Brain pericyte (primary cell): ENCODE data around the gene COL23A1.

ENCODE experiments used
- DNase-seq: peaks from one replicate; pipeline ENCODE4 v3.0.0-alpha.2; 2012; ENCODE audit warnings: low read depth, low spot score

Gene COL23A1

DNA sequence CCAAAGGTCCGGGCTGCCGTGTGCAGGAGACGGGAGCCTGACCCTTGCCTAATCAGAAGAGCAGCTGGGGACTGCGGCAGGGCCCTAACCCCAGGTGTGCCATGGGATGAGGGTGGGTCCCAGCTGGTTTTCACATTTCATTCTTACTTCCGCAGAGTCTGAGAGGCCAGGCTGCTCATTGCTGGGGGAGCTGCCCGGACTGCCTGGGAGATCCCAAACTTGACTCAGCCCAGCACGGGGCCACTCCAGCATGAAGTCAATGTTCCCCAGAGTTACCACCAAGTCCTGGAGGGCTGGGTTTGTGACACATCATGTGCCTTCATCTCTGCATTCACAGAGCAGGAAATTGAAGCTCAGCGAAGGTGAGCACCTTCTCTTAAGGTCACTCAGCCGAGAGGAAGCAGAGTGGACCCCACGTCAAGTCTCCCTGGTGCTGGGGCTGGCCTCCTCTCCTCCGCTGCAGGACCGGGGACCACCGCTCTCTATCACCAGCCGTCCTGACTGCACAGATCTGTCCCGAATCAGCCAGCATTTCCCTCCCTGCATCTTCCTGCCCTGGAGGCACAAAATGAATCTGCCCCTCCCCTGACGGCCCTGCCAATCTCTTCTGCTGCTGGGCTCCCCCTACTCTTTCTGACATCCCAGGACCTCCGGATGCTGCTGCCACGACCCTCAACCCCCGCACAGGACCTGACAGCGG, 303.0 kb downstream of the COL23A1 start:
- DNase-seq = no peak

DNA sequence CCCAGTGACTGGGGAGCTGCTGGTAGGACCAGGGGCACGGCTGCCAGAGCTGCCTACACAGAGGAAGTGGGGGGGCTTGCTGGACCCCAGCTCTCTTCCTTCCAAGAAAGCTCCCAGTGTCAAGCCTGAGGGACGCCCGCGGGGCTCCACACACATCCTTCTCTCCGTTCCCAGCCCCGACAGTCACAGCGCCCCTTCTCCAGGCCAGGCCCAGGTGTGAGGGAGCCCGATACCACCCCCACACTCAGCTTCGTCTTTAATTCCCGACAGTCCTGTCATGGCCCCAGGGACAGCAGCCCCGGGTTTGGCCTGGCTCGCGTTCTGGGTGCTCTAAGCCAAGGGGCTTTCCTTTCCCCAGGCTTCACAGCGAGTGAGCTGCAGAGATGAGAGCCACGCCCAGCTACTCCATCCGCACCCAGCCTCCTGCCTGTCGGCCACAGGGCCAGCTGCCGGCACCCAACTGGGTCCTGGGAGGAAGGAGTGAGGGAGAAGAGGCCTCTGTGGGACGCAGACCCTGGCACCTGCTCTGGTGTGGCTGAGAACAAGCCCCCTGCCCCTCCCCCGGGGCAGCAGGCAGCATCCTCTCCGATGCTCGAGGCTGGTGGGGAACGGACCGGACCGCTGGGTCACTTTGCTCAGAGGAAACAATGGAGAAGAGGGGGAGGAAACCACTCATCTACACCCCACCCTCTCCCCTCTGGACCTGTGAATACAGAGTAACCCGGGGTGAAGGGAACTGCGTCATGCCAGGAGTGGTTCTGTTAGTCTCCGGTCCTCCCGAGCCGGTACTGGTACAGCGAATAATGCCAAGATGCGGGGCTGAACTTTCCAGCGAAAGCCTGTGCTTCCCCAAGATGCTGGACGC, 303.7 kb downstream of the COL23A1 start:
- DNase-seq = no peak

DNA sequence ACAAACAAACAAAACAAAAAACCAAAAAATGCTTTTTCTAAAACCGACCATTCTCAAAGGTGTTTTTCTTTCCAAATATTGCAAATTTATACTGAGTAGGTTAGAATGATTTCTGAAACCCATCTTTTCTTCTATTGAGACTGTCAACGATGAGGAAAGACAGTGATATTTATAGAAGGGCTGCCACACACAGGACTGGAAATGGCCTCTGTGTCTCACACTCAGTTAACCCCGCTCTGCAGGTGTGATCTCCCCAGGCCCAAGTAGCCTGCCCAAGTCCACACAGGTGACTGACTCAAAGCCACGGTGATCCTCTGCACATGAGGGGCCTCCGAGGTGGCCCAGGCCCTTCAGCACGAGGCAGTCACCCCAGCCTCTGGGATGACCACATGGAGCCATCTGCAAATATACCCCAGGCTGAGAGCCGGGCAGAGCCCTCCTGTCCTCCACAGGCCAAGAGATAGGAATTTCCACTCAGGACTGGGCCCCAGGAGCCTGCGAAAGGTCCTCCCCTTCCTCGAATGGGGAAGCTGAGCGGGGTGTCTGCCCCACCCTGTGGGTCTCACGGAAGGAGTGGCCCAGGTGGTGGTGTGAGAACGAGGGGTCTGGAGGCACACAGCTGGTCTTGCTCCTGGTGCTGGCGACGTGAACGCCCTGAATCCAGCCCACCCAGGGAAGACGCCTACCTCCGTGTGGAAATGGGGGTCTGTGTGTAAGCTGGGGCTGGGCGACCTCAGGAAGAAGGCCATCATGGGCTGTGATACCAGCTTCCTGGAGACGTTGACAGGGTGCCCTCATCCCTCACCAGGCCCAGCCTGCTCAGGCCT, 304.6 kb downstream of the COL23A1 start:
- DNase-seq = no peak

DNA sequence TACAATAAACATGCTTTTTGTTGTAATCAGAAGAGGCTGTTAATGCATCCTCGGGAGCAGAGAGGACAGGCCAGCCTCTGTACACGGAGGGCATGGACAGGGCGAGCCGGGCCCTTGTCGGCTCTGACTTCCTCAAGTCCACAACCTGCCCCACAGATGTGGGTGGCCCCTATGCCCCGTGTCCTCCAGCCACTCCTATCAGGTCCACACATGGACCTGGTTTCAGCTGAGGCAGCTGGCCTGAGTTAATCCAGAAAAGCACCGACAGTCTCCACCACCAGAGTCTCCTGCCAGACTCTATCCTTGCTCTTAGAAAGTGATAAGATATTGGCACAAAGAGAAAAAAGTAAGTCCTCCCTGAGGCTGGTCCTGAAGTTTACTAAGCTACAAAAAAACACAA, 305.2 kb downstream of the COL23A1 start:
- no peak for DNase-seq

DNA sequence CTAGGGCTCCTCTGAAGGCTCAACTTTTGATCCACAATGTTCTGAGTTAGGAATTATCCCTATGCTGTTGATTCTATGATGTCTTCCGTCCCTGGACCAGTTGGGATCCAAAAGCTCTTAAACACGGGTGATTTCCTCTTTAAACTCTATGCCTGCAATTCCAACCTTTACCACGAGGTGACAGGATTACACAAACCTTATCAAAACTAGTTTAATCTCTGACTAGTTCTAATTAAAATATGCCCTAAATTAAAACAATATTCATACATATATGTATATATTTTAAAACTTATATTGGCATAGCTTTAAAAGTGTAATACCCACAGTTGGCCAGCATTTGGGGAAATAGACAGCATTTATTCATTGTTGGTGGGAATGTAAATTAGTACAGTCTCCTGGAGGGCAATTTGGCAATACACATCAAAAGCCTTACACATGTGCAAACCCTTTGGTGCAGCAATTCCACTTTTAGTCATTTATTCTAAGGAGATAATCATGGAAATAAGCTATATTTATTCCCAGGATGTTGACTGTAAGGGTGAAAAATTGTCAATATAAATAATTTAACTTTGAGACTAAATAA, 306.0 kb downstream of the COL23A1 start:
- DNase-seq = no peak

DNA sequence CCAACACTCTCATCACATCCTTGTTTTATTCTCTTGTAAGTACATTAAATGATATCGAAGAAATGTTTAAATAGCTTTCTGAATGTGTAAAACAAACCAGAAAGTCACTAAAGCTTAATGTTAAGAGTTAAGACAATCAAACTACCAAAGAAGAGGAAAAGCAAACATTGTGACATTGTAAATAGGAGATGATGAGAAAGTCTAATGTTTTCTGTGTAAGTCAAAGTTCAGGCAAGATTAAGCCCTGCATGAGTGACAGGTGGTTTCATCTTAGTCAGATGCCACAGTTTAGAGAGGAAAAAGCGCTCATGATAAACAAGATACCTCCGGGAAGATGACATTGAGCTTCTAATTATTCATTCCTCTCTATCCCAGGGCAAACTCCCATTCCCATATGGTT, 306.7 kb downstream of the COL23A1 start:
- DNase-seq = no peak

DNA sequence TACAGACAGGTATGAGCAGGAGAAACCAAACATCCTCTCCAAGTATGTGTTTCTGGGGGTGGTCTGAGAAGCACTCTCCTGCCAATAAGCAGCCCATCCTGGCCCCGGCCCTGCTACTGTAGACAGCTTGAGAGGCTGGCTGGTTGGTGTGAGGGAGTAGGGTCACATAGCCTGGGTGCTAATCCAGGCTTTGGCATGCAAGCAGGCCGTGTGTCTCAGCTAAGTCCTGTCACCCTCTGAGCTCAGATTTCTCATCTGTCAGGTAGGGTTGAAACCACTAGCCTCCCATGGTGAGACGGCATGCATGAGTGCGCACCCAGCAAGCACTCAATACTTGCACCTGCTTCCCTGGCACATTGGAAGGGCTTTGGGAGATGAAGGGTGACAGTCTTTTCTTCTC, 307.8 kb downstream of the COL23A1 start:
- DNase-seq = no peak

DNA sequence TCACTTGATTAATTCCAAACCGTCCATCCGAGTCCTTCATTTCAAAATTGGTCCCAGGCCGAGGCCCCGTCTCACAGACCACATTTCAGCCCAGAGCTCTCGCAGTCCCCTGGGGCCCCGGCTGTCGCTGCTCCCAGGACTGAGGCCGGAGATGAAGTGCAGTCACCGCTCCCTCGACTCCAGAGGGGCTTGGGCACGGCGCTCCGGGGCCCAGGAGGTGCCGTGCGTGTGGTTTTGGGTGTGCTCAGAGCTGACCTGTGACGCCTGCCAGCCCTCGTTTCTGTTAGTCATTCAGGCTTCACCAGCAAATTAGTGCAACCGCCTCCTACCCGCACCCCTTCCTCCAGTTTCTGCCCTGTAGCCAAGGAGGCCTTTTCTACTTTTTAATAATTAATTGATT, 308.9 kb downstream of the COL23A1 start:
- no peak for DNase-seq

DNA sequence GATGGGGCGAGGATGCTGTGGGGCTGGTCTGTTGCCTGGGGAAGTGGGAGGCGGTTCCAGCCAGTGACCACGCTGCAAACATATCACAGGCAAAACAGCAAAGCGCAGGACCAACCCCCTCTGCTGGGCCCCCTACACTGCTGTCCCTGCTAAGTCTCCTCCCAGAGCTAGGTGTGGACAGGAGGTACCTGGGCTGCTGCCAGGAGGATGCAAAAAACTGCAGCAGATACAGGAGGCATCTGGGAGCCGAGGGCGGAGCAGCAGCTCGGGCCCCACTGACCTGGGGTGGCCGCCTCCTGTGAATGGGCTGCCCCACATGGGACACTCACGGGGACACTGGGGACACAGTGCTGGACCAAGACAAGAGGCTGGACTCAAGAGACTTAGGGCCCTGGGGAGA, 309.6 kb downstream of the COL23A1 start:
- no peak for DNase-seq

DNA sequence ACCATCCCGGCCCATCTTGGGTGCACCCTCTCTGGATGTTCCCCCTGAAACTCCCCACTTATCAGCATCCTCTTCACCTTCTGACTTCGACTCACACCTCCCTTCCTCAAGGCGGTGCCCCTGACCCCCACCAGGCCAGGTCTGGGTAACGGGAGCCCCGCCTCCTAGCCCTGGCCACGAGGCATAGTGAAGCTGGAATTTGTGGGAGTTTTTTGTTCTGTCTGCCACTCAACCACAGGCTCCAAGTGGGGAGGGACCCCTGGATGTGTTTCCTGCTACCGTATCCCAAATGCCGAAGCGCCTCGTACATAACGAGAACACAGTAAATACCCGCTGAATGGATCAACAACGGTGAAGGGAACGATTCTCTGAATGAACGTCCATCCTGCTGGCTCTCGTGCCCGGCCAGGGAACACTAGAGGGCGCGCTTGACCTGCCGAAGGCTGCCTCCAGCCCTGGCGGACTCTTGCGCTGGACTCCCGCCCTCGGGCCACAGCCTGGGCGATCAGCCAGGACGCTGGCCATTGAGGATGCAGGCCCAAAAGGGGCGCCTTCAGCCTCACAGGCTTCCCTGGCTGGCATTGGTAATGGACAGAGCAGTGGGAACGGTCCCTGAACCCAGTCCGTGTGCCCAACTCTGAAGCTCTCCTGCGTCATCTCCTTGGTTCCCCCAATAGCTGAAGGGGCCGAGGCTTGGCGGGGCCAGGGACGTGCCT, 310.3 kb downstream of the COL23A1 start:
- DNase-seq = no peak

DNA sequence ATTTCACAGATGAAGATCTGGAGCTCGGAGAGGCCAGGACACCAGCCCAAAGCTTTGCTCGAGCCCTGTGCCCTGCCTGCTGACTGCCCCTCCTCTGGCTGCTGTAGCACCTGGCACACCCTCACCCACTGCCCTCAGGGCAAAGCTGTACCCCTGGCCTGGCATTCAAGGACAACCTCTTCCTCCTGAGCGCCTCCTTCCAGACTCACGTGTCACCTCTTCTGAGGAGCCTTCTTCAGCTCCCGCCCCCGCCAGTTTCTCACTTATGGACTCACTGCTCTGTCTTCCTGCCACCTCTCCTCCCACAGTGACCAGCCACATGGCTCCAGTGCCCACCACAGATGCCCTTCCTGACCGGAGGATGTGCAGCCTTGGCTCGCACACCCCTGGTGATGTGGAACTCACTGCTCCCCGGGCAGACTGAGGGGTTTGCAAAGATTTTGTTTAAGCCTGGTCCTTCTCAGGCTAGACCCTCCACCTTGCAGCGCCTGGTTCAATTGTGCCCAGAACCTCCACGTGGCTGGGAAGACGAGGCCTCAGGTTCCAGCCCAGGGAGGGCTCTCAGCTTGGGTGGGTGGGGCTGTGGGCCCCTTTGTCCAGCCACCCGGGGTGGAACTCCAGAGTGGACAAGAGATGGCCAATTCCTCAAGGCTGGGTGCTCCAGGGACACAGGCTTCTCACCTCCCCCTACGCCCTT, 311.0 kb downstream of the COL23A1 start:
- DNase-seq = no peak

DNA sequence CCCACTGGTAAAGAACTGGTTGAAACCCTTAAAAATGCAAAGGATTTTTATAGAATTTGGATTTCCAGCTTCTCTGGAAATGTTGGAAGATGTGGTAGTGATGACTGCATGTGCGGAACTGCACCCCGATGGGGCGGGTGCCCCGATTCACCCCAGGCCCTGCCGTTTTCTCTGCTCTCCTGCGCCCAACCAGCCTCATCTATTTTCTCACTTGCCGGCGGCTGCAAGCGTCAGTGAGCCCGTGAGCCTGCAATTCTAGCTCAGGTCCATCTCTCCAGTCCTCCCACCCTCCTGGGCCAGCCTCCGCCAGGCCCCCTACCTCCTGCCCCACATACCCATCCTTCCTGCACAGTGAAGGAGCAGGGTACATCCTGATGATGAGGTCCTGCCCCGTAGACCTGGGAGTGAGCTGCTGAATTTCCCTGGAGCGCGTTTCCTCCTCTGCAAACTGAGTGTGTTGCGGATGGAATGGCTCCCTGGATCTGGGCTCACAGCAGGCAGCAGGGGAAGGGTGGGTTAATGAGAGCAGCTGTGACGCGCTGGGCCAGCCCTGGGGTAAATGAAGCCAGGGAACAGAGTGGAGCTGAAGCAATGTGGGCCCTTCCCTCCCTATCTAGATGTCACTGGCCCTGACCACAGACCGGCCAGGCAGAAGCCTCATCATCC, 311.7 kb downstream of the COL23A1 start:
- DNase-seq = no peak

DNA sequence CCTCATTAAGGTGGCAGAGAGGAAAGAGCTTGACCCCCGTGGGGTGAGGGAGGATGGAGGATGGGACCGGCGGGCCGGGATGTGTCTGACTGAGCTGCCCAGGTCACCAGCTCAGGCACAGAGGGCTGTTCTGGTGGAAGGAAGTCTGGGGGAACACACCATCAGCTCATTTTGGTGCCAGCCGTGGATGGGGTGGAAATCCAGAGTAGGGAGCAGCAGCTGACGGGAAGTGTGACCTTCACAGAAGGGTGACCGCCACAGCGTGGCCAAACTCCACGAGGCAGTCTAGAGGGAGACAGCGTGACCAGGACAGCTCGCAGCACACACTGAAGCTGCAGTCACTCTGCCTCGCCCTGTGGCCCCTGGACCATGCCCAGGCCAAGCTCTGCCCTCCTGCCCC, 312.3 kb downstream of the COL23A1 start:
- DNase-seq = no peak

DNA sequence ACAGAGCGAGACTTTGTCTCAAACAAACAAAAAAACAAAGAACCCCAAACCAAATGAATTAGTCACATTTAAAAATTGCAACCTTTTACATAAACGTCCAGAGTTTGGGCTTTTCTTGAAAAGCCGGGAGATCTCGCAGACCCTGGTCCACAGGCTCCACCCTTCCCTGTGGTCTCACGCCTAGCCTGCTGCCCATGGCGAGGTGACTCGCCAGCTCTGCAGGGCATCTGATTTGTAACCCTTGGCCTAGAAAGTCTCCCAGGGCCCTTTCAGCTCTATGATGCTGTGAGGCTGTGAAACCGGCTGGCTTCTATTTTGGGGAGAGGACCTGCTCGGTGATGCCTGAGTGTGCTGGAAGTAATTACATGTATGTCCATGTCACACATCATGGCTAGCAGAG, 312.8 kb downstream of the COL23A1 start:
- no peak for DNase-seq

DNA sequence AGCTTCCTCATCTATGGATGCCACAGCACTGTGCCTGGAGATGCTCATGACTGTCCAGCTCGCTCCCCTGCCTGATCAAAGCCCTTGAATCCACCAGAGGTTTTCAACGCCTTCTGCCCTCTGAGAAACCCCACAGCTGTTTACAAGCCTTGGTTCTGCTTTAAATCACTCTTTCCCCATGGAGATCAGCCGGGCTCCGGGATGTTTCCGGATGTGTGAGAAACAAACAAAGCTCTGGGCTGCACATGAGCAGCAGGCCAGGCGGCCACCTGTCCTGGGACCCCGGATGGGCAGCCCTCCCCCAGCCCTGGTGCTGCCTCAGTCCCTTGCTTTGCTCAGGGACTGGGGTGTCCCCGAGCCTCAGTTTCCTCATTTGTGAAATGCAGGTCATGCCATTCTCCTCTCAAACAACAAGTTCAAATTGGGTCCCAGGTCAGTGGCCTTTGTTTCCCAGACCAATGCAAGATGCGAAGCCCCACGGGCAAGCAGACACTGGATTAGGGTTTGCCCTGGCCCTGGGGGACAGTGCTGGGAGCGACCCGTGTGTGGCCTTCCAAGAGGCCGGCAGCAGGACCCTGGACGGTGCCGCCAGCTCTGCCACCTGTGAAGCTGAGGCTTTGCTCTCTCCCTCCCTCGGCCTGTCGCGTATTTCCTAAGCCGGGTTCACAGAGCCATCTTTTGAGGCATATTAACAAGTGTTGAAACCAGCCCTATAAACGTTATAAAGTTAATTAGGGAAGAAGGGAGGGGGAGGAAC, 315.2 kb downstream of the COL23A1 start:
- no peak for DNase-seq

DNA sequence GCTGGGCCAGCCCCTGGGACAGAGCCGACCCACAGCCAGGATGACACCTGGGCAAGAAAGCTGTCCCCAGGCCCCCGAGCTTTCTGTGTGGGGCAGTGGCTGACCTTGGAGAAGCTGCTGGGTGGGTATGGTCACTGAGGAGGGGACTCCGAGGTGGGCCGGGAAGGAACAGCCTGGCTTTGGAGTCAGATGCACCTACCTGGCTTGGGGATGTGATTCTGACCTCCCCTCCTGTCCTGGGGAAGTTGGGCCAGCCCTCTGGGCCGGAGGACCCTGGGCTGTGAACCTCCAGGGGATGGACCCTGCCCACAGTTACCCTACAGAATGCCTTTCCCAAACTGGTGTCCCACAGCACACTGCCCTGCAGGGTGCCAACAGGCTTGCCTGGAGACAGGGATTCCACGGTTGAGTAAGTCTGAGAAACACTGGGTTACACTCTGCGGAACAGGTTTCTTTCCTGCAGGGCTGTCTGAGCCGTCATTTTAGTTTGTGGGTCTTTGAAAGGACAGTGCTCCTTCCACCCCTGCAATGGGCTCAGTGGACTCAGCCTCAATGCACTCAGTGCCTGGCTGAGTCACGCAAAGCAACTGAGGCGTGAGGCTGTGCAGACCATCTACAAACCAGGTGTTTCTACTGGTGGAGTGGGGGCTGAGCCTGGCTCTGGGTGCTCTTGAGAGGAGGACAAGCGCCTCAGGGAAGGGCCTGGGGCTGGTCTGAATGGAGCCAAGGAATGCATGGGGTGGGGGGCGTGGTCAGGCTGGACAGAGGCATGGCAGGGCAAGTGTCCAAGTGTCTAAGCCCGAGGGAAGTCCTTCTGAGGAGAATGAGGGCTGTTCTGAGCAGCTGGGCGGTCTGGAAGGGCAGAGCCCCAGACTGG, 316.3 kb downstream of the COL23A1 start:
- no peak for DNase-seq

DNA sequence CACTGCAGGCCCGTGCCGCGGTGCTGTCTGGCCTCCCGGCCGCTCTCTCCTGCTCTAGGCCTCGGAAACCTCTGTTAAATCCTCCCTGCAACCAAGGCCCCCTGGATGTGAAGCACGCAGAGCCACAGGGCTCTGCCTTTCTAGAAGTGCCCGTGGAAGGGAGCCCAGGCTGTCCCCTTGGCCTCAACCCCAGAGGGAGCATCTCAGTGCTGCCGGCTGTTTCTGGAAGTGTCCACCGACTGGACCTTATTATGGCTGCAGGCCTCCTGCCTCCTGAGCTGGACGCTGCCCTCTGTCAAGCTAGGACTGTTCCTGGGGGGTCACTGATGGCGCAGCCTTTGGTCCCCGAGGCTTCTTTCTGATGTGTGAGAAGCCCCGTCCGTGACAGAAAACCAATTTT, 317.2 kb downstream of the COL23A1 start:
- DNase-seq = no peak

DNA sequence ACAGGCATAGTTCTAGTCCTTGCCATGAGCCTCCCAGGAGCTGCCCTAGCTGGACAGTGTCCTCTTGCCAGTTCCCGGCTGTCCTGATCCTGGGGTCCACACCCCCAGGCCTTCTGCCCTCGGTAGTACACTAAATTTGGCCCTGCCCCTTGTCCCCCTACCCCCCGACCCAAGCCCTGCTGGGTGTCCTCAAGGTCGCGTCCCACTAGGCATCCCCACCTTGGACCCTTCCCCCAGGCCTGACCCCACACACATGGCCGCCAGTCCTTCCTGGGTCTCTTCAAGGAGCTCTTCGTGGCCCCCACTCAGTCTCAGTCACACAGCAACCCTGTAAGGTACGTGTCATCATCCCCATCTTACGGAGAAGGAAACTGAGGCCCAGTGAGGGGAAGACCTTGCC, 317.6 kb downstream of the COL23A1 start:
- DNase-seq = no peak
